ENCODE measurements around the gene PNMA8B. TPM values are rescaled to one million over a fixed set of nuclear protein-coding genes. Genes with fewer than 3 reads are reported as not detected.
A peak's percentile ranks its signal among the peaks of the same experiment; 100 is the strongest.
"Not testable (repeated sequence)": the region's sequence is repeated elsewhere in the genome, so short reads cannot be mapped to it uniquely, and the experiment has no call there.

Gene PNMA8B
- total and polyA plus RNA-seq, 8 donors: 1.4 to 5.2 (median 3.9) TPM

GRCh38 chr19:46529622-46530451 lies 34.2 kb upstream of the PNMA8B start:
- ATAC-seq (peak; percentile 87), DNase-seq (peak; percentile 54 to 89 (median 83))
- Histone ChIP-seq H3K4me1 (peaks cover 6 to 17% of the 10 kb centered on the region in 2 donors), H3K36me3 (no peaks in the 10 kb centered on the region), H3K27ac (peak overlapping the region in 1 of 2 donors; percentile 23), H3K4me3 (no peak overlapping the region), H3K9me3 (no peaks in the 10 kb centered on the region), H3K27me3 (peaks cover 0 to 12% of the 10 kb centered on the region in 2 donors)
- intact Hi-C loops (cut with DNase I): loop anchor here in 1 of 2 donors (10.0 kb wide), 1 partner anchor 135 kb away; the partner anchor contains the start of gene DACT3
- peak; percentile 85 to 90 for TF ChIP-seq CTCF (IDR thresholded peaks at IDR 0.05)

- no peak for DNase-seq
- intact Hi-C loops (cut with DNase I): no loop called here
- H3K4me1 ChIP-seq: peaks cover 6 to 17% of the 10 kb centered on the region in 2 donors
- no peak for TF ChIP-seq CTCF (IDR thresholded peaks at IDR 0.05)
- ATAC-seq: no peak
- peaks cover 0 to 12% of the 10 kb centered on the region in 2 donors for H3K27me3 ChIP-seq
- no peak overlapping the region for H3K4me3 ChIP-seq
- H3K9me3 ChIP-seq: no peaks in the 10 kb centered on the region
- H3K27ac ChIP-seq: no peak overlapping the region
- no peaks in the 10 kb centered on the region for H3K36me3 ChIP-seq
These were observed 33.2 kb upstream of the PNMA8B start for GRCh38 chr19:46528601-46529590.

GRCh38 chr19:46526801-46527200 lies 31.1 kb upstream of the PNMA8B start:
- peaks cover 6 to 17% of the 10 kb centered on the region in 2 donors for H3K4me1 ChIP-seq
- H3K27ac ChIP-seq; intact Hi-C loops (cut with DNase I); H3K27me3 ChIP-seq; H3K9me3 ChIP-seq; ATAC-seq; H3K4me3 ChIP-seq; DNase-seq; H3K36me3 ChIP-seq: not testable (repeated sequence)

GRCh38 chr19:46524308-46524707 lies 28.6 kb upstream of the PNMA8B start:
- H3K36me3 ChIP-seq: no peaks in the 10 kb centered on the region
- ATAC-seq (no peak), DNase-seq (no peak)
- H3K4me3 ChIP-seq: no peak overlapping the region
- H3K27me3 ChIP-seq: no peaks in the 10 kb centered on the region
- no peak overlapping the region for H3K27ac ChIP-seq
- TF ChIP-seq CTCF (IDR thresholded peaks at IDR 0.05): no peak
- H3K9me3 ChIP-seq: no peaks in the 10 kb centered on the region
- H3K4me1 ChIP-seq: peaks cover 0 to 4% of the 10 kb centered on the region in 2 donors
- intact Hi-C loops (cut with DNase I): no loop called here

- not testable (repeated sequence) for H3K27ac ChIP-seq, ATAC-seq
These were observed 27.3 kb upstream of the PNMA8B start for GRCh38 chr19:46522988-46523387.

More at GRCh38 chr19:46522988-46523387, 27.3 kb upstream of the PNMA8B start:
- H3K9me3 ChIP-seq; H3K4me1 ChIP-seq; DNase-seq; H3K36me3 ChIP-seq; H3K27me3 ChIP-seq; intact Hi-C loops (cut with DNase I); H3K4me3 ChIP-seq: not testable (repeated sequence)
